Eye (tissue), 1 donor: ENCODE measurements around the gene SORL1.

Source experiments
- DNase-seq: peaks from one replicate; pipeline ENCODE4 v3.0.0-alpha.2; 2015

SORL1 gene

DNA sequence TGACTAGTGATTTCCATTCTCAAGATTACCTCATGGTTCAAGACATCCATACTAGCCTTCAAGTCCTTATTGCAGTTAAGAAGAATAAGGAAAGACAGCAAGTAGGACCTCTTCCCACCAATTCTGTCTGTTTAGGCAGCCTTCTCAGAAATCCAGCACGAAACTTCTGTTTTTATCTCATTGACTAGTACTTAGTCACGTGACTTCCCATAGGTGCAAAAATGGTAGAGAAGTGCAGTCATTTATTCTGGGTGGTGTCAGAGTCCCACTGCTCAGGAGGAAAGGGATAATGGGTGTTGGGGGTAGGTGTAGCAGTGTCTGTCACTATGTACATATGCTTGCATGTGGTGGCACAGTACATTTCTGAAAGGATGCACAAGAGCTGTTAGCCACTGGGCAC lies 58.3 kb downstream of the SORL1 start:
- DNase-seq: no peak

DNA sequence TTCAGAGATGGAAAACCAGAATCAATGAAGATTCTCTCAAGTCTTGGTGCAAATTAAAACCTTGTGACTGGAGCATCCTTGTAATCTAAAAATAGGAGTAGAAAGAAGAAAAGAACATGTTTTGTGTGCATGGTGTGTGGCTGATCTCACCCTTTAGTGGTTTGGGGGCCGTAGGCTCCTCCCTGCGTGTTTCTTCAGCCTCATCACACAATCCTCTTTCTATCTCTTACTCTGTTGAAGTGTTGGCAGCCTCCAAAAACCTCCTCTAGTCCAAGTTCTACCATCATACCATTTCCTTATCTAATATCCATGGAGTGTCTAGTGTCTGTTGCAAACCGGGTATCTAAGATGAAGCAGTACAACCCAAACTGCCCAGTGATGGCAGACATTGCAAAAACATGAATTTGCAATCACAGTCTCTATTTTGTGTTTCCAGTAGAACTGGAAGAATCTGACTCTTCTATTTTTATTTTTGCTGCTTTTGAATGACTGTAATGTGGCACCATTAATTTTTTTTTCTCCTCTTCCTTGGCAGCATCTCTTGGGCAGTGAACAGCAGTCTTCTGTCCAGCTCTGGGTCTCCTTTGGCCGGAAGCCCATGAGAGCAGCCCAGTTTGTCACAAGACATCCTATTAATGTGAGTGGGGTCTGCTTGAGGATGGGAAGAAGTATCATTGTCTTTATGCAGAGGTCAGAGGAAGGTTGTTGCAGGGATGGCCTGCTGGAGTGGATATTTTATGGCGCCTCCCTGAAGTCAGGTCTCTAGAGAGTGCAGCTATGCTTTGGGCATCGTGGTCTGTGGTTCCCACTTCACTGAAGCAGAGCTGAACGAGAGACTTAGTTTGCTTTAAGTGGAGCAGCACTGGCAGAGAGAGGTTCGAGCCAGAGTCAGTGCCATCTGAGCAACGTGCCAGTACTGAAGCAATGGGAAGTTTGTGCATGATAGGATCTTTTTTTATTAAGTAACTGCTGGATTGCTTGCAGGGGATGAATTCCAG lies 60.7 kb downstream of the SORL1 start:
- no peak for DNase-seq

GRCh38 chr11:121513807-121514206 lies 61.7 kb downstream of the SORL1 start:
- no peak for DNase-seq

- no peak for DNase-seq
Observed at GRCh38 chr11:121514432-121515334, 62.6 kb downstream of the SORL1 start.

GRCh38 chr11:121515335-121515671 lies 63.2 kb downstream of the SORL1 start:
- no peak for DNase-seq

DNA sequence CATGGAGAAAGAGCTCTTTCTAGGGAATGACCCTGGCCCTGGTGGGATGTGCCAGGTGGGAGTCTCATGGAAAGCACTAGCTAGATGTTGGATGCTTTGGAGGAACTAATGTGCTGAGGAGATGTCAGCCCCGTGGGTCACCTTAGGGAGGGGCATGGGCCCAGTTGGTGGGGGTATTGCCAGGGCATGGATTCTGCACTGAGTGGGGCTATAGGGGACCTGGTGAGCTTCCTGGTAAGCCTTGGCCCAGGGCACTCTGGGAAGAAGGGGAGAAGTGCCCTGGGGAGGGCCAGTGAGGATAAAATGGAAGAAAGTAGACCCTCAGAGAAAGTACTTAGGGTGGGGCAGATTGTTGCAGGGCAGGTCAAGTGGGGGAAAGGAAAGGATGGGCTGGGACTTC lies 65.9 kb downstream of the SORL1 start:
- DNase-seq: no peak

GRCh38 chr11:121520243-121521144 lies 68.4 kb downstream of the SORL1 start:
- no peak for DNase-seq

DNA sequence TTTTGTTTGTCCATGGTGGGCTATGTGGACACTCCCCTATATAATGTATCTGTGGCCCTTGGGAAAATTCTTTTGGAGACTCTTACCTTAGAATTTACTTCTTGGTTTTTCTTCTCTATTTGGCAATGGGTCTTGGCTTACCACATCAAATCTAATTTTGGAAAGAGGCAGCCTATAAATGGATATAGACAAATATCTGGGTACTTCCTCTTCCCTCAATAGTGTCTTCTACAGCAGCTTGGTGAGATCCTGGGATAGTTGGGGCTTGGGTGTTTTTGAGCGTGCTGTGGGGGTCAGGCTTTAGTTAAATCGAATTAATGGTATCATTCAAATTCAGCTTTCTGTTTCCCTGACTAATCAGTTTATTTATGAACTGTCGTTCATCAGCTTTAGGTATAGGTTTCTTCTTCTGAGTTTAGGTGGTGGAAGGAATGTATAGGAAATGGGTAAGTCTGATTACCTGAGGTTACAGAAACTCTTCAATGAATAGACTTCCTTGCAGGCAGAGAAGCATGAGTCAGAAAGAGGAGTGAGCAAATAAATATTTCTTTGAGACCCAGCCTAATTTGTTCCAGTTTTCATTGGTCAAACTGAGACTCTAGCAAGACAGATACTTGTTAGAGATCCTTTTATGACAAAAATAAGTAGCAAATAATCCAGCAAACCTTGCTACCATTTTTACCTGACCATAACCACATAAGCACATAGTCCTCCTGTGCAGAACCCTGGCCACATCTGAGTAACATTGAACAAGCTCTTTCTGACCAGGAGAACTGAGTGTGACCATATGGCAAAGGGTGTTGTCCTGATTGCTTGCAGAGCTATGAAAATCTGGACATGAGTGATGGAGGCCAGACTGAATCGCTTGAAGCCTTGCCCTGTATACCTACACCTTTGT lies 69.3 kb downstream of the SORL1 start:
- no peak for DNase-seq

DNA sequence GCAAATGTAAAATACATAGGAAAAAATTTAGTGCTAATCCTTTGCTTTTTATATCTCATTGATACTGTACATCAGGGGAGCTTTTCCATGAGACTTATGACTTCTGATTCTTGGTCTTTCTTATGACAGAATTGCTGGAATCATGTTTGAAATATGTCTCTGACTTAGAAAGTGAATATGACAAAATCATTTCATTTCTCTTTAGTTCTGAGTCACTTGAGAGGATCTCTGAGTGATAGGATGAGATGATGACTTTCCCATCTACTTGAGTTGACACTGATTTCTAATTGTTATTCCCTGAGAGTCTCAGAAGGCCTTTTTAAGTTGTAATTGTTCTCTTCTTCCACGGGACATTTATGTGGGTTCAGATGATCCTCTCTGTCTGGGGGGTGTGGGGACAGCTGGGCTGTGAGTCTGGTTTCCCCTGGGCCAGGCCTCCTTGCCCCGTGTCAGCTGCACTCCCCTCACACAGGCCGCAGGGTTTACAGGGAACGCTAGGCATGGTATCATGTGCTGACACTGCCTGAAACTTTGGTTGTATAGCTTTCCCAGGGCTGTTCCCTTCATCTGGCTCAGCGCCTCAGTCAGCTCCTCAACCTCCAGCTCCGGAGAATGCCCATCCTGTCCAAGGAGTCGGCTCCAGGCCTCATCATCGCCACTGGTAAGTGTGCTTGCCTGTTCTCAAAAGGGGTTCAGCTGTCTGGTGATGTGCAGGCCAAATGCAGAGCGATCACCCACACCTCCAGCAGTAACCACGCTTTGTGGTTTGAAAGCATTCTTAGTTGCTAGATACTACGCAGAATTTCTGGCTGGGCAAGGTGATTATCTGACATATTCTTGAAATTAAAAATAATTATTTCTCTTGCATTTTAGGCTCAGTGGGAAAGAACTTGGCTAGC lies 70.2 kb downstream of the SORL1 start:
- no peak for DNase-seq

DNA sequence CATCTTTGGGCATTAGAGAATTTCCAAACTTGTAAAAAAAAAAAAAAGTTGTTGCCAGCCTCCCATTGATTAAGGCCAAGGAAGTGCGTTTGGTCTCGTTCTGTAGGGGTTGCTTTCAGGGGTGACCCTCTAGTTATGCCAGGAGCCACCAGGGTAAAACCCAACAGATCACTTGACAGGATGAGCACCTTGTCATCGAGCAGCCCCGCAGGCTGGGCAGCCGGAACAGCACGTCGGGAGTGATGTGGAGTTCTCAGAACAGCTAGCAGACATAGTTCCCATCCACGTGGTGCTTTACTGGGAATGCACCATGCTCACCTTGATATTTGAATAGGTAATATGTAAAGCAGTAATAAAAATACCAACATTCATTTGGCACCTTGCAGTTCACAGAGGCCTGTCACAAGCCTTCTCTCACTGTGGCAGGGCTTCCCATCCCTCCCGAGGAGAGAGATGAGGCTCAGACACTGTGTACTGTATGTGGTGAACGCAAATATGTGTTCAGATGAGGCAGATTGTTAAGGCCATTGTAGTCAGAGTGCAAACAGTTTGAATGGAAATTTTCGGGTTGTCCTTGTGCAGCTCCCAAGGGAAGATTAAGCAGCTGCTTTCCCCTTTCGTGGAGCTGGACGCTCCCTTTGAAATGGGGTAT lies 71.6 kb downstream of the SORL1 start:
- no peak for DNase-seq

- peak; percentile 20 for DNase-seq
Observed at GRCh38 chr11:121524233-121524631, 72.1 kb downstream of the SORL1 start.

GRCh38 chr11:121525376-121525775 lies 73.3 kb downstream of the SORL1 start:
- DNase-seq: no peak

DNA sequence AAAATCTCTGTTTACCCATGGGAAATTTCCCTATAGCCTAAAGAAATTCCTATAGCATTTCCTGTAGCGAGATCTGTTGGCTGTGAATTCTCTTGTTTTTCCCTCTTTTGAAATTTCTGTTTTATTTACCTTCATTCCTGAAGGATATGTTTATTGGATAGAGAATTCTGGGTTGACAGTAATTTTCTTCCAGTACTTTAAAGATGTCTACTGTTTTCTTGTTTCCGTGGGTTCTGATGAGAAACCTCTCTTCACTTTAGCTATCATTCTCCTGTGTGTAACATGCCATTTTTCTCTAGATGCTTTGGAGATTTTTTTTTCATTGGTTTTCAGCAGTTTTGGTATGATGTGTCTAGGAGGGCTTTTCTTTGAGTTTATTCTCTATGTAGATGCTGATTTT lies 78.1 kb downstream of the SORL1 start:
- DNase-seq: no peak

DNA sequence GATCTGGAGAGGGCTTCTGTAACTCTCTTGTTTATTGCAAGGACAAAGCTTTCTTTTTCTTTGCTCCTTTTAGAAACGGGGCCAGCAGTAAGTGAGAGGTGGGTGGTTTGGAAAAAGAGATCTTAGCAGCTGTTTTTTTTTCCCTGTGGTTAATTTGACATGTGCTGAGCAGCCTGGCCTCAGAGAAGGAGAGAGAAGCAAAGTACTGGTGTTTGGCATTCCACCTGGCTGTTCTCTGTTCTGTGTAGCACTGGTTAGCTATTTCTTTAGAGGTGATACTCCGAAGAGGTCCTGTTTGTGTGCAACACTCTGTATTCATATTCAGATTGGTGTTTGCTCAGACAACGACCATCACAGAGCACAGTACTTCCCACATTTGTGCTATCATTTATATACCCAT lies 81.5 kb downstream of the SORL1 start:
- no peak for DNase-seq

DNA sequence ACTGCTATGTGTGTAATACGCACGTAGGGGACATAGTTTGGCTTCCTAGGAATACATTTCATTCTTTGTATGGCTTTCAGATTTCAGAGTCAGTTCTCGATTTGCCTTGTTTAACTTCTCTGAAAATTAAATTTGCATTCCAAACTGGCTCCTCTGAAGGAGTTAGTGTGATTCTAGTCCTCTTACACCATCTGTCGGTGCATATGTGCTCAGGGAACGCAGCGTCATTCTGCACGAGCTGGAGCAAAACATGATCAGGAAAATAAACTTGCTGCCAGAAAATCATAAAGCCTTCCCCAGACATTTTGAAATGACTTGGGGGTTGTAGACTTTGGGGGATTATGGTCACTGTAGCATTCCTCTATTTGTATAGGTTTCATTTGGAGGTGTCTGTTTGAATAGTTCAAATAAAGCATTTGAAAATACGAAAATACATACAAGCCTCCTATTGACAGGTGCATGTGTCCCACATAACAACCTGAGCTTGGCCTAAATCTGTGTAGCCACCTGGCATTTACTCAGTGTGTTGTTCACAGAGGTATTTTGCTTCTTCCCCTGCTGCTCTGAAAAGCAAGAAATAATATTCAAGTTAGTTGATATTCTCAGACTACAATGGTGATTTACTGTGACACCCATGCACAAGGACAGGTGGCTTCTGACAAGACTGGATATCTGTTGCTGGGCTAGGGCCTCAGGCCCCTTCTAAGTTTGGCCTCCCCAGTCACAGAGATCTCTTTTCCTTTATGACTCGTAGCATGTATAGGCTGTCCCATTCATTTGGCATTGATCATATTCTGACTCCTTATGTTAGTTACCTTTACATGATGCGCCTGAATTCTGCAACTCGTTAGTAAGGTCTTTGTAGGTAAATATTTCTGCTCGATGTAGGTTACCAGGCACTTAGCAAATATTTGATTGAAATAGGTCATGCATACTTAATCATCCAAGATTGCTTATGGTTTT lies 82.3 kb downstream of the SORL1 start:
- DNase-seq: peak; percentile 66

- DNase-seq: peak; percentile 52
Observed at GRCh38 chr11:121535129-121535796, 83.1 kb downstream of the SORL1 start.

GRCh38 chr11:121536126-121536525 lies 84.0 kb downstream of the SORL1 start:
- no peak for DNase-seq

DNA sequence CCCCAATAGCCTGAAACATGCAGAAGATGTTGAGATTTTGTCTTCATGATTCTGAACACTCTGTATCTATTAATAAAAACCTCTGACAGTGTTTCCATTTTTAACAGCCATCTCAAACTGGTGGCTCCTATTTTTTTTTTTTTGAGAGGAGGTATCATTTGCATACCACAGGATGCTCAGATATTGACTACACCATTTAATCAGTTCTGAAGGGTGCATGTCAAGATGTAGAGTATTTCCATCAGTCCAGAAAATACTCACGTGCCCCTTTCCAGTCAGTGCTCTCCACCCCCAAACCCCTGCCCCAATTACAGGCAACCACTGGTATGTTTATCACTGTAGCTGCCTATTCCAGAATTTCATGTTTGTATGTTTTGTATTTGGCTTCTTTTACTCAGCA lies 85.9 kb downstream of the SORL1 start:
- no peak for DNase-seq
